H1 (cell line): ENCODE data around the gene LPAR2. TPM values are rescaled to one million over a fixed set of nuclear protein-coding genes. Genes with fewer than 3 reads are reported as not detected.

Experiments
- CBX8 ChIP-seq: fragments of 300-800, 300-1000 bp; sonication (generic); IDR thresholded peaks from 2 replicates; pipeline ENCODE4 v1.7.1; 2016; ENCODE audit warnings: low read depth, low read length, borderline replicate concordance
- EP300 ChIP-seq, 2 experiments: IDR thresholded peaks; 1 replicate in 1 of 2; 2 replicates in 1 of 2; pipeline ENCODE4 v1.6.1; 2011 to 2012; ENCODE audit warnings: low read depth in 2 of 2, low read length in 2 of 2, mild to moderate bottlenecking in 2 of 2, borderline replicate concordance in 1 of 2, inconsistent platforms in 1 of 2, moderate library complexity in 1 of 2
- HDAC2 ChIP-seq, 2 experiments: fragments of 300-600 bp in 1 of 2; sonication (generic) in 1 of 2; IDR thresholded peaks; 2 replicates each; pipeline ENCODE4 v1.6.1; 2011 to 2012; ENCODE audit warnings: low read depth in 2 of 2, low read length in 2 of 2, mild to moderate bottlenecking in 2 of 2, moderate library complexity in 2 of 2, borderline replicate concordance in 1 of 2, inconsistent platforms in 1 of 2
- MAFK ChIP-seq: IDR thresholded peaks from 2 replicates; pipeline ENCODE4 v1.6.1; 2012; ENCODE audit warnings: low read depth, mild to moderate bottlenecking, improper control_type of control experiment, low read length
- TAF1 ChIP-seq: IDR thresholded peaks from 2 replicates; pipeline ENCODE4 v1.6.1; 2011; ENCODE audit warnings: mild to moderate bottlenecking, low read depth, low read length
- TCF12 ChIP-seq: IDR thresholded peaks from 2 replicates; pipeline ENCODE4 v1.6.1; 2011; ENCODE audit warnings: low read depth, mild to moderate bottlenecking, low read length
- polyA plus RNA-seq, 7 experiments: library from polyadenylated mRNA; depleted of rRNA in 3 of 7; stranded (reverse) in 5 of 7; unstranded in 2 of 7; fragments of >200 nt in 5 of 7; fragments of 200-250 nt in 2 of 7; gene quantifications; 1 replicate in 5 of 7; 2 replicates in 1 of 7; 4 replicates in 1 of 7; pipeline versions ENCODE4 v1.2.1 to v1.2.3, GENCODE V29; 2011 to 2013; ENCODE audit warnings: missing spikeins in 2 of 7, mixed read lengths in 2 of 7
- total RNA-seq: library from RNA; stranded (reverse); fragmentation: NEBNext Ultra II Directional; extraction: Animal tissue kit (Norgen Biotek cat#: 25700); gene quantifications from 2 replicates; pipeline ENCODE4 v1.2.1, GENCODE V29; 2021
- TF ChIP-seq, protein P1 (sequence below): IDR thresholded peaks from 2 replicates; pipeline ENCODE4 v1.6.1; 2011; ENCODE audit warnings: low read depth, mild to moderate bottlenecking, low read length; ENCODE audit not compliant: insufficient read depth

LPAR2 gene
- total and polyA plus RNA-seq, 2 of the 8 experiments (the other 6 are each of a cell fraction or from before 2014, with no cell fraction given): 47.6 to 70.2 TPM

DNA sequence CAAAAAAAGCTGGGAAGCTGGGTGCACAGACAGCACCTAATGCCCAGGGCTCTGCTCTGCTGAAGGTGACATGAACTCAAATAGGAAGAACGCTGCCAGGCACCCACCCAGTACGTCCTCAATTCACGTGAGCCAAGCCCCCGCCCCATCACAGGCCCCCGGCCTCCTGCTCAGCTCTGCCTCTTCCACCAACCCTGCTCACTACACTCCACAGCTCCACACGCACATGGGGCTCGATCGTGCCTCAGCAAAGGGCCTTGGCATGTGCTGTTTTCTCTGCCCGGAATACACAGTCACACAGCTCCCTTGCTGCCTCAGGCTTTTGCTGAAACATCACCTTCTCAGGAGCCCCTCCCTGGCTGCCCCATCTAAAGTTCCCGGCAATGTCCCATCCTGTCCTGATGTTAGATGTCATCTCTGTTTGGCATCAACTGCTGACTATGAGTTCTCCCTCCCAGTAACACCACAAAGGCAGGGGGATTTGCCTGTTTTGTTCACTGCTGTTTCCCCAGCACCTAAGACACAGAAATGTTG lies 33.2 kb upstream of the LPAR2 start (continued):
- TF ChIP-seq MAFK (no peak), HDAC2 (IDR thresholded peaks at IDR 0.05; ENCODE audit: borderline replicate concordance in 1 of 2, low read depth in 2 of 2, low read length in 2 of 2) (no peak), TCF12 (no peak), EP300 (IDR thresholded peaks at IDR 0.05; ENCODE audit: borderline replicate concordance in 1 of 2, low read depth in 2 of 2, low read length in 2 of 2) (no peak), CBX8 (no peak), TAF1 (no peak)
- TF ChIP-seq, protein P1, sequence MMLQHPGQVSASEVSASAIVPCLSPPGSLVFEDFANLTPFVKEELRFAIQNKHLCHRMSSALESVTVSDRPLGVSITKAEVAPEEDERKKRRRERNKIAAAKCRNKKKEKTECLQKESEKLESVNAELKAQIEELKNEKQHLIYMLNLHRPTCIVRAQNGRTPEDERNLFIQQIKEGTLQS: no peak
- TF ChIP-seq, all 59 proteins: peak for 0
